Endothelial cell of umbilical vein (primary cell): ENCODE measurements around the gene ACP4.

ENCODE experiments used
- CTCF ChIP-seq, 2 donors: IDR thresholded peaks; 1 replicate in 1 of 2; 2 replicates in 1 of 2; pipeline ENCODE4 v1.5.1; 2011; ENCODE audit warnings: low read length in 2 of 2, mild to moderate bottlenecking in 2 of 2, moderate library complexity in 2 of 2, control low read depth in 1 of 2, inconsistent platforms in 1 of 2, low read depth in 1 of 2; ENCODE audit not compliant: insufficient read depth in 1 of 2; ENCODE audit errors: extremely low read depth in 1 of 2
- EZH2 ChIP-seq: IDR thresholded peaks from 2 replicates; pipeline ENCODE4 v1.6.1; 2012; ENCODE audit warnings: borderline replicate concordance, low read depth, mild to moderate bottlenecking, moderate library complexity, low read length, inconsistent platforms; ENCODE audit not compliant: severe bottlenecking
- FOS ChIP-seq: IDR thresholded peaks from 2 replicates; pipeline ENCODE4 v1.6.1; 2011; ENCODE audit warnings: mild to moderate bottlenecking, low read length, moderate library complexity, borderline replicate concordance; ENCODE audit not compliant: insufficient read depth
- GATA2 ChIP-seq: IDR thresholded peaks from 2 replicates; pipeline ENCODE4 v1.7.0; 2011; ENCODE audit warnings: low read depth, mild to moderate bottlenecking, moderate library complexity, mixed read lengths, low read length; ENCODE audit not compliant: insufficient read length, insufficient read depth
- JUN ChIP-seq: IDR thresholded peaks from 2 replicates; pipeline ENCODE4 v1.6.1; 2011; ENCODE audit warnings: borderline replicate concordance, low read depth; ENCODE audit not compliant: insufficient read length, insufficient read depth
- MAX ChIP-seq: IDR thresholded peaks from 2 replicates; pipeline ENCODE4 v1.6.1; 2011; ENCODE audit not compliant: insufficient read depth, insufficient read length
- MYC ChIP-seq: IDR thresholded peaks from one replicate; pipeline ENCODE4 v1.6.1; 2011; ENCODE audit warnings: mild to moderate bottlenecking, low read depth, low read length
- POLR2A ChIP-seq: IDR thresholded peaks from 2 replicates; pipeline ENCODE4 v1.6.1; 2012; ENCODE audit warnings: low read depth, mild to moderate bottlenecking, control low read depth, low read length
- POLR2AphosphoS5 ChIP-seq: IDR thresholded peaks from 2 replicates; pipeline ENCODE4 v1.6.1; 2012; ENCODE audit warnings: low read depth, mild to moderate bottlenecking, control low read depth, low read length, moderate library complexity; ENCODE audit not compliant: insufficient read depth

DNA sequence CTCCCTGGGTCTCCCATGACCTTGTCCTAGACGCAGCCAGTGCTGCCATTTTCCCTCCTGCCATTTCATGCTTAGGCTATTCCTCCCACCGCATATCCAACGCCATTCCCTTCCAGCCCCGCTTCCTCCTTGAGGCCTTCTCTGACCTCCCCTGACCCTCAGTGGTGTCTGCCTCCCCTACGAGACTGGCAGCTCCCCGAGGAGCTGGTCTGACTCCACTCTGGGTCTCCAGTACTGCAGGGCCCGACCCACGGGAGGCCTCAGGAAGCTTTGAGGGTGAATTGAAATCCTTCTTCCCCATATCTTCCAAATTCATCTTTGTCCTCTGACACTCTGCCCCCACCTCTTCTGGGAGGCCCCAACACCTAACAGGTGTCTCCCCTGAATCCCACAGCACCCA, 42.5 kb downstream of the ACP4 start:
- TF ChIP-seq POLR2A (no peak), CTCF (IDR thresholded peaks at IDR 0.05; ENCODE audit: extremely low read depth in 1 of 2, insufficient read depth in 1 of 2, low read depth in 1 of 2, low read length in 2 of 2) (no peak), POLR2AphosphoS5 (no peak), MAX (no peak), EZH2 (no peak), MYC (no peak), GATA2 (no peak), JUN (no peak), FOS (no peak)
